GM21367 (cell line): ENCODE data around the gene GPR37L1.

Experiments used
- ATAC-seq: cut with Tn5 transposase; IDR thresholded peaks from one replicate; pipeline ENCODE4 v1.9.1; 2021; ENCODE audit not compliant: unreplicated experiment

The GPR37L1 gene, protein sequence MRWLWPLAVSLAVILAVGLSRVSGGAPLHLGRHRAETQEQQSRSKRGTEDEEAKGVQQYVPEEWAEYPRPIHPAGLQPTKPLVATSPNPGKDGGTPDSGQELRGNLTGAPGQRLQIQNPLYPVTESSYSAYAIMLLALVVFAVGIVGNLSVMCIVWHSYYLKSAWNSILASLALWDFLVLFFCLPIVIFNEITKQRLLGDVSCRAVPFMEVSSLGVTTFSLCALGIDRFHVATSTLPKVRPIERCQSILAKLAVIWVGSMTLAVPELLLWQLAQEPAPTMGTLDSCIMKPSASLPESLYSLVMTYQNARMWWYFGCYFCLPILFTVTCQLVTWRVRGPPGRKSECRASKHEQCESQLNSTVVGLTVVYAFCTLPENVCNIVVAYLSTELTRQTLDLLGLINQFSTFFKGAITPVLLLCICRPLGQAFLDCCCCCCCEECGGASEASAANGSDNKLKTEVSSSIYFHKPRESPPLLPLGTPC

DNA sequence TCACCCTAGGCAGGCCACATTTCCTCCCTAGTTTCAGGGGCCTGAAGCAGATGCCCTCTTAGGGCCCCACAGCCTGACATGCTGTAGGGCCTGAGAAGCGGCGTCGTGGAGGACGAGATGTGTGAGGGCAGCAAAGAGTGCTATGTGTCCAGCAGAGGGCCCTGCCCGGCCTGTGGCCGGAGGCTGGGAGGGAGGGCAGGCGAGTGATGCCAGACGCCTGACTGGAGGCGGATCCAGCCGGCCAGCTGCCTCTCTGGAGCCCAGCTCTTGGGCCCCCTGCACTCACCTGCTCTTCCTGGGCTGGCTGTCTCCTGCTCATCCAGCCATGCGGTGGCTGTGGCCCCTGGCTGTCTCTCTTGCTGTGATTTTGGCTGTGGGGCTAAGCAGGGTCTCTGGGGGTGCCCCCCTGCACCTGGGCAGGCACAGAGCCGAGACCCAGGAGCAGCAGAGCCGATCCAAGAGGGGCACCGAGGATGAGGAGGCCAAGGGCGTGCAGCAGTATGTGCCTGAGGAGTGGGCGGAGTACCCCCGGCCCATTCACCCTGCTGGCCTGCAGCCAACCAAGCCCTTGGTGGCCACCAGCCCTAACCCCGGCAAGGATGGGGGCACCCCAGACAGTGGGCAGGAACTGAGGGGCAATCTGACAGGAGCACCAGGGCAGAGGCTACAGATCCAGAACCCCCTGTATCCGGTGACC lies at the start of gene GPR37L1:
GPR37L1 (plus strand) TSS at position 279 of the 697 bp plus-strand sequence; CDS start at position 326, 47 bp downstream.
- ATAC-seq, result no peak

DNA sequence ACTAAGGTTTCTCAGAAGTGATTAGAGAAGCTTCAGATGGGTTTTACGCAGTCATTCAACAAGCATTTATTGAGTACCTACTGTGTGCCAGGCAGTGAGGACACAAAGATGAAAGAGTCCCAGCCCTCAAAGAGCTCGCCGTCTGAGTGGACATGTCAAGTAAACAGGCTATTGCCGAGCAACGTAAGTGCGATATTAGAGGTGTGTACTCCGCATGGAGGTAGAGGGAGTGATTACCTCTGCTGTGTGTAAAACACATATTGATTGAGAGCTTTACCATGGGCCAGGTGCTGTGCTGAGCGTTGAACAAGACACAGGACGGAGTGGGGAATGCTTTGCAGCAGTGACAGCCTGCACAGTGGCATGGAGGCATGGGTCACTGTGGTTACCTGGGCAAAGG lies 49.5 kb upstream of the GPR37L1 start:
- ATAC-seq, result no peak

DNA sequence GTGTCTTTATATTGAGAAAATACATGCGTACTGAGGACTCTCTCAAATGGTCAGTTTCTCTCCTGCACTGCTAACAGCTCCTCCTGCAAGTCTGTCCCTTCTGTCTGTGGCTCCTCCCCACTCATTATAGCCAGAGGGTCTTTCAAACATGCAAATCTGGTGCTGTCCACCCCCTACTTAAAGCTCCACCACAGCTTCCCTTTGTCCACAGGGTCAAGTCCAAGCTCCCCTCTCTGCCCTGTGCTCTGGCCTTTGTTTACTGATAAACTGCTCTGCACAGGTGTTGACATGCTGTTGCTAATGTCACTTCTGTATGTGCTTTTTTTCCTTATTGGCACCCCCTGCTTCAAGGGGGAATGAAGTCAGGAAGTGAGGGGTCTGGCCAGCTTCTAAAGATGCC lies 47.7 kb upstream of the GPR37L1 start:
- no peak for ATAC-seq

DNA sequence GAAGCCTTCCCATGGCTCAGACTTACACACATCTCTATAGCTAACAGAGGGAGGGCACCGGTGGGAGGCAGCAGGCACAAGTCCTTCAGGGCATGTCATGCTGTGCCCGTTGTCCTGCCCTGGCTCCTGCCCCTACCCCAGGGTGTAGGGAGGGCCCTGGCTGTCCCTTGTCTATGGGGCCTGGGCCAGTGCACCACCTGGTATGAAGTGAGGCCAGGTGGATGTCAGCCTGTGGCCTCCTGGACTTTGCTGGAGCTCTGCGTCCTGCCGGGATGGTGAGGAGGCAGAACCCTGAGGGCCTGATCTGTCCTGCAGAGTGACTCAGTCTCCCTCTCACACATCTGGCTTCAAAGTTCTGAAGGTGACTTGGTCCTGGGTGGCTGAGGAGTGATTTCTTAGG lies 47.3 kb upstream of the GPR37L1 start:
- no peak for ATAC-seq

DNA sequence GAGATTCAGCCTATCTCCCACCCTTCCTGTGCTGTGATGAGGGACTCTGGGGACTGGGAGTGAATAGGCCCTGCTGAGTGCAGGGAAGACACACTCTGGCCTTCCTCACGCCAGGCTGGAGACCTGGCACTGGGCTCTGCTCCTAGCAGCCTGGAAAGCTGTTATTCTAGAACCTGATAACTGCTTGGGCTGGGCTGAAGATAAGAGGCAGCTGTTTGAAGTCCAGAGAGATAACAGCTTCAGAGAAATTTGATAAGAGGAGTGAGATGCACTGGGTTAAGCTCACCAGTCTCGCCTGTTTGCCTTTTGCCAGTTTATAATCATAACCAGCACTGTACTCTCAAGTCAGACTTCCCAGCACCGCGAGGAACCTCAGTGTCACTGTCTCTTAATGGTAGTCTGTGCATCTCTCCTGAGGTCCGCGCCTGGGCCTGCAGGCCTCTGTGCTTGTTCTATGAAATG lies 46.6 kb upstream of the GPR37L1 start:
- ATAC-seq, result no peak

DNA sequence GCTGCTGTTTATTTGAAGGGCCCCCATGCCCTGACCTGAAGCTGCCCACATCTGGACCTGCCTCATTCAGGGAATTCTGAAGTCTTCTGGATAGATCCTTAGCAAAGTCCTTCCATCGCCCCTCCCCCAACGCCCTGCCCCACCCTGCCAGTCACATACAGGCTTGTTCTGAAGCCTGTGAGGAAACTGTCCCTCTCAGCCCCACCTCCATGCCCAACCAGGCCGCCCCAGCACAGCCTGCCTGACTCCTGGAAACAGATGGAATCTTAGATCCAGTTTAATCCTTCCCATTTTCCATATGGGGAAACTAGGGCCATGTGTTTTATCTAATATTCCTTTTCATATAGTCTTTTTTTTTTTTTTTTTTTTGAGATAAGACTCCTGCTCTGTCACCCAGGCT lies 44.5 kb upstream of the GPR37L1 start:
- no peak for ATAC-seq

DNA sequence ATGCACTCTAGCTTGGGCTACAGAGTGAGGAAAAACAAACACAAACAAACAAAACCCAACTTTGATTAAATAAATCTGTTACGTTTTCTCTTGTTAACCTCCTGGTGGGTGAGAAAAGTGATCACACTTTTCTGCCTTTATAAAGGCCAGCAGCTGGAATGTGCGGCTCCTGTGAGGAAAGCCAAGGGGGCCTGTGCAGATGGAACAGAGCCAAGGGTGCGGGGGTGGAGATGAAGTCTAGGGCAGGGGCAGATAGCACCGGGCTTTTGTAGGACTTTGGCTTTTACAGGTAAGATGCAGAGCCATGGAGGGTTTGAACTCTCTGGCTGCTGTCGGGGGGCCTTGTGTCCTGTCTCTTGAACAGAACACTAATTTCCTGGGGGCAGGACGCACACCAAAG lies 40.7 kb upstream of the GPR37L1 start:
- ATAC-seq, result no peak

DNA sequence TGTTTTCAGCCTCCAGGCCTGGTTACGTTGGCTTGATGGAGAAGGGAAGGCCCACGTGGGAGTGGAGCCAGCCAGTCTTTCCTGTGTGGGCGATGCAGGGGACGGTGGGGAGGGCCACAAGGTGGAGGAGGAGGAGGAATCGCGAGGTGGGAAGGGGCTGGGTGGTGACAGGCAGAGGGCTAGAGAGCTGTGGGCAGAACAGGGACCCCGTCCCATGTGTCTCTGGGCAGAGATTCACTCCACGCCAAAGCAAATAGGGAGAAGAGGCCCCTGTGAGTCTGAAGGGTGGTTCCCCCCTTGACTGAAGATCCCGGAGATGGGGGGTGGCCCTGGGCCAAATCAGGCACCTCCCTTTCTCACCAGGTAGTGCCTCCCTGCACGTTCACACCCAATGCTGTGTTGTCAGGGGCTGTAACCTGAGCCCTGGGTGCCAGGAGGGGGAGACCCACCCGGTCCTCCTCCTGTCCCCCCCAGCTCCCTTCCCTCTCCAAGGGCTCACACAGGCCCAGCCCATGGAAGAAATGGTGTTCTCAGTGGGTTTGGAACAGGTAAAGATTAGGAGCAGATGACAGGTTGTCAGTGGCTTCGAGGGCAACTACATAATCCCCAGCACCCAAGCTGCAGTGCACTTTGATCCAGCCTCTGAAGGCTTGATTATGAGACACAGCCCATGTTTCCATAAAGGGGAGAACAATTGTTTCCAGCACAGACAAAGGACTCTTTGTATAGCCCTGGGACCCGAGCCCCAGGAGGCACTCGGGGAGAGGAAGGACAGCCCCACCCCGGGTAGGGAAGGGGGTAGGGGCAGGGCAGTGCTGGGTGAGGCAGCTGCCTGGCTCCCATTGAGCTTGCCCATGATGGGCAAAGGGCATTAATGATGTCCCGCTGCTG lies 37.7 kb upstream of the GPR37L1 start:
- no peak for ATAC-seq

DNA sequence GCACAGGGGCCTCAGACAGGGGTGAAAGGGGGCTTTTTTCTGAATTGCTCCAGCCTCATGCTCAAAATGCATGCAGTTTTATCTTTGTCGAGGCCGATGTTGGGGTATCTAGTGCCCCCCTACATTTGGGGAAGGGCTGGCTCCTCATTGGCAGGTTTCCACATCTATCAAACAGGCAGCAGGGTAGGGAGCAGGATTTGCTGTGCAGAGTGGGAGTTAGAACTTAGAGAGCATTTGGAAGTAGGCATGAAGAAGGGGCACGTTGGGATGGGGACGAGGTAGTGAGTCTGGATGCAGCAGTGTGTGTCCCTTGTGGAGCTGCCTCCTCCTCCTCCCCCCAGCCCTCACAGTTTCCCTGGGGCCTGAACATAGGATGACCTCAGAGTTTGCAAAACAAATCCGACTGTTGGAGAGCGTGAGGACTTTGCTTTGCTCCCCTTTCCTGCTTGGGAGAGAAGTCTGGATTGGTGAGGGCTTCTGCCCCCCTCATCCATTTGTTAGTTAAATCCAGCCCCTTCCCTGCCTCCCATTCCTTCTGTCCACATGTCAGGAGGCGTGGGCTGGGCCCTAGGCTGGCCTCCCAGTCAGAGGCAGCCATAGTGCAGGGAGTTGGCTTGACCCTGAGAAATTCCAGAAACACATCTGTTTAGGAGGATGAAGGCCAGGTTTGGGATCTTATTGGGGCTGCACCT lies 36.9 kb upstream of the GPR37L1 start:
- no peak for ATAC-seq

DNA sequence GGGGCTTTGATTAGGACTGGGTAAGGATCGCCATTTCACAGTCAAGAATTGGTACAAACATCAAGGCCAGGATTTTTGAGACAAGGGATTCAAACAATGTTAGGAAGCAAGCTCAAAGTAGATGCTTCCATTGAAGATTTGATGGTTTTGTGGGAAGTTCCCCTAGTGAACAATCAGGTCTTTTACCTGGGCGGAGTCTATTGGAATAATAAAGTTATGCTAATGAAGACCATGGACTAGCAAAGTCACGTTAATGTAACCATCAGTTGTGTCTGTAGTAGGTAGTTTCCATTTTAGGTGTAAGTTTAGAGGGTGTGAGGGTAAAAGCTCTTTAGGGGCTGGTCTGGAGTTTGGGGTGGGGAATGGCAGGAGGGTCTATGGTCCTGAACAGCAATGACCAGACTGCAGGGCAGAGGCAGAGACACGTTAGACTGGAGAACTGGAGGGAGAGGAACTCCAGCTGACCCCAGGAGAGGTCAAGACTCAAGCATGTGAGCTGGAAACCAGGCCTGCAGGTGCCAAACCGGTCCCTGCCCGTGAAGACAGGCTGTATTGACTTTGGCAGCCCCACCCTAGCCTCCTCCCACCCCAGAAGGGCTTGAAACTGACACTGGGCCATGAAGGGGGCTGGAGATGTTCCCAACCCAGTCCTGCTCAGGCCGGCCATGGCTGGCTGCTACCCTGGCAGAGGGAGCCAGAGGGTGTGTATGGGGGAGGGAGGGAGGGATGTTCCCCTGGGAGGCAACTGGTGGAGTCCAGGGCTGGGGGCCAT lies 36.0 kb upstream of the GPR37L1 start:
- no peak for ATAC-seq

DNA sequence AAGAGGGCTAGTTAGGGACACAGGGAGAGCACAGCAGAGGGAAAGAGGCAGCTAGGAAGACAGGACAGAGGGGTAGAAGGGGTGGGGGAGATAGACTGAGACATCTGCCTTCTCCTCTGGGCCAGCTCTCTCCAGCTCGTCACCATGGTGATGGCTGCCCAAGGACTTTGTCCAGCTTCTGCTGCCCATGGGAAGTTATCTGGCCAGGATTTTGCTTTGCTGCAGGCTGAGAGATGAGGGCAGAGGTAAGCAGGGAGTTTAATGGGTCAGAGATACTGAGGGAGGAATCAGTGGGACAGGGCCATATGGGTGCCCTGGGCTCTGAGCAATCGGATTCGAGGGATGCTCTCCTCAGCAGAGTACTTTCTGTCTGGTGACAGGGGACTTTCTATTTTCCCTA lies 34.5 kb upstream of the GPR37L1 start:
- no peak for ATAC-seq

DNA sequence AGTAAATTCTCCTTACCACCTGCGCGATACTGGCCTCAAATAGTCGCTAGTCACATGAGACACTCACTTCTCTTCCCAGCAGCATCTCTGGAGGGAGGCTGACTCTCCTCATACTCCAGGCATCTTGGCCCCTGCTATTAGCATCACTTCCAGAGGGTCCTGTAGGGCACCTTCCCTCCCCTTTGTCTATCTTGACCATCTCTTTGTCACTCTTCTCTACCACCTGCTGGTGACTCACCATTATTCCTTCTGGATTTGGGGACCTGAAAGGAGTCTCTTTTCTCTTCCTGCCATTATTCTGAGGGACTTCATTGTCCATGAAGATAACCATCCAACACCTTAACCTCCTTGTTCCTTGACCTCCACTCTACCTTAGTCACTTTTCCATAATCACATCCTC lies 31.7 kb upstream of the GPR37L1 start:
- ATAC-seq, result no peak

DNA sequence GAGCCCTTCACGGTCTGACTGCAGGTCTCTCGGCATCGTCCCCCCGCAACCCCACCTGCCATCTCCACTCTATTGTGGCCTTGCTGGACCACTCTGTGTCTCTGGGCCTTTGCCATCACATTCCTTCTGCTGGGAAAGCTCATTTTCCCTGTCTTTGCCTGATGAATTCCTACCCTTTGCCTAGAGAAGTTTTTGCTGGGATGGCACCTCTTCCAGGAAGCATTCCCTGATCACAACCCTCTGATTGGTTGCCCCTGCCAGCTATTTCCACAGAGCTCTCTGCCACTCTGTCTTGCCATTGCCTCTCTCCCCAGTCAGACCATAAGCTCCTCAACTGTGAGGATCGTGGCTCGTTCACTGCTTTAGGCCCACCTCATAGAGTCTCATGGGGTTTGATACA lies 28.9 kb upstream of the GPR37L1 start:
- no peak for ATAC-seq

DNA sequence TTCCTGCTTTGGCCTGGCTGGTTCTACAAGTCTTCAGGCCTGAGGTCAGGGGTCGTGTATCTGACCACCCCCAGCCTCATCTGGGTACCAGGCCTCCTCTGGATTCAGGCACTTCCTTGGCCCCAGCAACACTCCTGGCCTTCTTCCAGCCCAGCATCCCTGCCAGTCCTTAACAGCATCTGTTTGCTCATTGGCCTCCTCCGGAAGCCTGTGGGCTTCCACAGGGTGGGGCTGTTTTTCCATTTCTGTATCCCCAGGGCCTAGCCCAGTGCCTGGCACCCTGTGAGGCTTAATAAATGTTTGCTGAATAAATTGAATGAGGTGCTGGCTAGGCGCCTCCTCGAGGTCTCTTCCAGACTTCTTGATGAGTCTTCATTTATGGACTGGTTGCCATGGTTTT lies 21.5 kb upstream of the GPR37L1 start:
- no peak for ATAC-seq

DNA sequence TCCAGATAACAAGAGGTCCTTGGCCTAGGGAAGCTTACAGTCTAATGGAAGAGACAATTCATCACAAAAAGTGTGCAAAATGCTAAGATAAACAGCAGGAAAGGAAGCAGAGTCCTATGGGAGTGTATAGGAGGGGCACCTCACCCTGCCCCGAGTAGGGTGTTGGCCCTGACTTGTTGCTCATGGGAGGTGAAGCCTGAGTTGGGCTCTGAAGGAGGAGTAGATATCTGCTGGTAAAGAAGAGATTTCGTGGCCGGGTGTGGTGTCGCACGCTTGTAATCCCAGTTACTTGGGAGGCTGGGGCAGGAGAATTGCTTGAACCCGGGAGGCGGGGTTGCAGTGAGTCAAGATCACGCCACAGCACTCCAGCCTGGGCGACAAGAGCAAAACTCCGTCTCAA lies 18.6 kb upstream of the GPR37L1 start:
- no peak for ATAC-seq

DNA sequence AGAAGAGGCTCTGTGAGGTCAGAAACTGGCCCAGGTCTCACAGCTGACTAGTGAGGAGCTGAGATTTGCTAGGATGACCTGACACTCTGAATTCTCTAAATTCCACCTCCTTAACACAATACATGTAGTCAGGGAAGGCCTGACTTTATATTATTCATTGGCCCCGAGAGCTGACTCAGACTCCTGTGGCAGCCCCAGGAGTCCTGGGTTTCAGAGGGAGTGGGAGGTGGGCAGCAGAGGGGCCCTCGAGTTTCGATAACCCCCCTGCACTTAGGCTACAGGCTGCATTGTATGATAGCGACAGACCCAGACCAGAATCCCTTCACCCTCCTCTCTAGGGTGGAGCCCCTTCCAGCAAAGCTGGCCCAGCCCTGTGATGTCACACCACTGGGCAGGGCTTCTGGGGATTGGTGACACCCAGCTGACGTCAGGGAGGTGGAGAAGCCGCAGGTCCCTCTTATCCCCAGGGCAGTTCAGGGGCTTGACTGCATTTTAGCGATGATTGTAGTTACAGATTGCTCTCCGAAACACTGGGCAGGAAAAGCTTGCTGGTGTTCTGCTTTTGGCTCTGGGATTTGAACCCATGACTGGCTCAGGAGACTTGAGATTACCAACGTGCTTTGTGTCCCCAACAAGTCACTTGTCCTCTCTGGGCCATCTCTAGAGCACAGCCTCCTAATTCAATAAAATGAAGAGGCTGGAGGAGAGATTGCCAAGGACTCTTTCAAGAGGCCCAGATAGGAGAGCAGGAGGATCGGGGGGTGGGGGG lies 17.0 kb upstream of the GPR37L1 start:
- no peak for ATAC-seq

DNA sequence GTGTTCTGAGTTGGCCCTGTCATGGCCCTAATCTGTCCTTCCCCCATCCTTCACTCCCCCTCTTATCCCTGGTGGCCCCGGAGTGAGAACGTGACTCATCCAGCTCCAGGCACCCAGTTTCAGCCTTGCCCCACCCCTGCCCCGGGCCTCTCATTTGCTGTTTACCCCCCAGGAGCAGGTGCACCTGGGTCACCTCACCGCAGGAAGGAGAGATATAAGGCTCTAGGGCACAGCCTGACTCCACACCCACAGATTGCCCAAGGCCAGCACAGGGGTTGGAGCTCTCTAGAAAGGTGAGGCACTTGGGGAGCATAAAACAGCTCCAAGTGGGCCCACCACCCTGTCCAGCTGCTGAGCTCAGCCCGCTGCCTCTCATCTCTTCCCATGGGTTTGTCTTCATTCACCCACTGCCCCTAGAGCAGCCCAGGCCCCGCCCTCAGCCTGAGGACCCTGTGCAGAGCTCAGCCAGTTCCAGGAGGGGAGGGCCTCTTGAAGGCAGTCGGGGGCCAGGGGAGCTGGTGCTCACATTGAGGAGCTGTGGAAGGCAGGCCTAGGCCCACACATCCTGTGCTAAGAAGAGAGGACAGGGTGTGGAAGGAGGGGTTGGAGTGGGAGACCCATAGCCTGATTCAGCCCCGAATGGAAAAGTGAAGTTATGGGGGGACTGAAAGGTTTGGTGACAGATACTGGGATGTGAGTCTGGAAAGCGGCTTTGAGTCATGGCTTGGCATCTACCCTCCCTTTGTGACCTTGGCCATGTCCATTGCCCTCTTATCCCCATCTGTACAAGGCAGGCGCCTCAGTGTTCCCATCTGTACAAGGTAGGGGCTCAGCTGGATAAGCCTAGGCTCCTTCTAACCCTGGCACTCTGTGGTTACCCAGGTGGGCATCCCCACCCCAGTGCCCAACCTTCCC lies 16.1 kb upstream of the GPR37L1 start:
- no peak for ATAC-seq

DNA sequence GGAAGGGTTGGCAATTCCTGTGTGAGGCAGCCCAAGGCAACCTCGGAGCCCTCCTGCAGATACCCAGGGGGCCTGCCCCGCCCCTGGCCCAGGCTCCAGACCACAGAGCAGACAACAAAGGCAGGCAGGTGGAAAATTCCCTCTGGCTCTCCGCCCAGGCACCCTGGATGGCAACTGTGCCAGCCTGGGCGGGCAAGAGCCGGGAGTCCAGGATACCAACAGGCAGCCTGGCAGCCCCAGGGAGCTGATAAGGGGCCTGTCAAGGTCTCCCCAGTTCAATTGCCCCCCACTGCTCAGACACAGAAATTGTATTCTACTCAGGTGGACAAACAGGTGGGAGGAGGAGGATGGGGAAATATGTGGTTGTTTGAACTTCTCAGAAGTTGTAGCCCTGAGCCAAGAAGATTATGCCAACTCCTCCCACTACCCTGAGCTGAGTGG lies 15.4 kb upstream of the GPR37L1 start:
- no peak for ATAC-seq
